HG03066 (cell line): ENCODE measurements around the gene LUZP2.

Experiments
- ATAC-seq: cut with Tn5 transposase; IDR thresholded peaks from one replicate; pipeline ENCODE4 v1.9.1; 2021; ENCODE audit warnings: low read depth; ENCODE audit not compliant: unreplicated experiment

The LUZP2 gene

DNA sequence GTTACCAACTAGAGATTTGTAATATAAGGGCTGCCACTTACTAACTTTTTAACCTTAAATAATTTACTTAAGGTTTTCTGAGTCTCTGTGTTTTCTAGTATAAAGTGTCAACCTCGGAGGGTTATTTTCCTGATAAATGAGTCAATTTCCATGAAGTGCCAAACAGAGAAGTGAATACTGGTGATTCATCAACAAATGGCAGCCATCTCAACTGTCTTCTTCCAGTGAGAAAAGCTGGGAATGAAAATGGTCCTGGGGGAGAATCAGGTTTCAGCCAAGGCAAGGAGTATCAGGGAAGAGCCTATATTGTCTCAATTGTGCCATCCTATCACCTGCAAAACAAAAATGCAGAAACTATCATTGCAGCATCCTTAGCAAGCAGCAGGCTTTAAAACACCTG, 129.1 kb downstream of the LUZP2 start:
- ATAC-seq, result no peak

DNA sequence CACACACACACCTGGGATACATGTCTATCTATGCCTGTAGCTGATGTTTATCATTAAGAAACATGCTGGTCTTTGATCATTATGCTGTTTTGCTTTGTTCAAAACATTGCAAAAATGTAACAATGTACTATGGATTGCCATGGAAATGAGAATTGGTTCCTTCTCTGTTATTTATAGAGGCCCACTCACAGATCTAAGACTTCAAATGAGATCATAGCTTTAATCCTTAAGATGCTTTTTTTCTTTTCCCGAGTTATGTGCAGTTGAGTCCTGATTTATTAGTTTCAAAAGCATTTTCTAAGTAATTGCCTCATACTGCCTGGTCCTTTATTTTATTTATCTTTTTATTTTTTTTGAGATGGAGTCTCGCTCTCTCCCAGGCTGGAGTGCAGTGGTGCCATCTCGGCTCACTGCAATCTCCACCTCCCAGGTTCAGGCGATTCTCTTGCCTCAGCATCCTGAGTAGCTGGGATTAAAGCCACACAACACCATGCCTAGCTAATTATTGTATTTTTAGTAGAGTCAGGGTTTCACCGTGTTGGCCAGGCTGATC, 131.4 kb downstream of the LUZP2 start:
- no peak for ATAC-seq

DNA sequence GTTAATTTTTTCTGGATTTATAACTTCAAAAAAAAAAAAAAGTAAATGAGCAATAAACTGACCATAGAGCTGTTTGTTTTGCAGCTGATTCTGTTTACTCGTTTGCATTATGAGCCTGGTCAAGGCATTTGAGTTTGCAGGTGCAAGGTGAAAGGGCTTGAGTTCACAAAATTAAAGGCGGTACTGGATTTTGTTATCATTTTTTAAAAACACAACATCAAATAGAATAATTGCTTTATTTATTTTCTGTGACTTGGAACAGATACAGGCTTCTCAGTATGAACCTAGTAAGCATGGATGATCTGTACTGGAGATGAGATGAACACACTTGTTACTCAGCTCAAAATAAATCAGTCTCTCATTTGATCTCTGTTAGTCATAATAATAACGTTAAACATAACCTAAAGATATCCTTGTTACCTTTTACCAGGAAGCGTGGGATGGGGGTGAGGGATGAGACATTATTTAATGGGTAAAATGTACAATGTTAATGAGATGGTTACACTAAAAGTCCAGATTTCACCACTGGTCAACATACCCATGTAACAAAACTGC, 137.8 kb downstream of the LUZP2 start:
- no peak for ATAC-seq

DNA sequence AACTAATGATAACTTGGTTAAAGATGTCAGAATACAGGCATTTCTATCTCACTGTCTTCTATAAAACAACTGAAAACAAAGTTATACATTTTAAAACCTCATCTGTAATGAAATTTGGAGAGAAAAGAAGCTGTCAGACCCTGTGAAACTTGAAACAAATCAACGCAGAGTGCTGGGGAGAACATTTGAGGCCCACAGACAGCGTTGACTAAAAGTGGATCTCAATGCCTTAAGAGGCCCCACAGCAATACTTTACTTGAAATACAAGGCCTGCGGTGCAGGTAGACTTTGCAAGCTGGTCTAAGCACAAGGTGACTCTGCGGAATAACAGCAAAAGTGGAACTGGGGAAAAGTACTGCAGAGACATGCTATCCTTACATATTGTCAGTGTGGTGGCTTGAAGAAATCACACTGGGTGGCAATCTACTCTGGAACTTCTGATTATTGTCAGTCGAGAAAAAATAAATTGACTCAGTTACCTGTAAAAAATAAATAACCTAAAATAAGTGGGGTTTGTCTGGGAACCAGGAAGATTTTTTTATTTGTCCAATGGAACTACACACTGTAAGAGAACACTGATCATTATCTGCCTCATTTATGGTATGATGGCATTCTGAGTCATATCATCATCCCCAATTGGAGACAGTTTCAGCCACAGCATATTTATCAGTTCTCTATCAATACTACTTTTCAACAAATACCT, 138.9 kb downstream of the LUZP2 start:
- no peak for ATAC-seq

DNA sequence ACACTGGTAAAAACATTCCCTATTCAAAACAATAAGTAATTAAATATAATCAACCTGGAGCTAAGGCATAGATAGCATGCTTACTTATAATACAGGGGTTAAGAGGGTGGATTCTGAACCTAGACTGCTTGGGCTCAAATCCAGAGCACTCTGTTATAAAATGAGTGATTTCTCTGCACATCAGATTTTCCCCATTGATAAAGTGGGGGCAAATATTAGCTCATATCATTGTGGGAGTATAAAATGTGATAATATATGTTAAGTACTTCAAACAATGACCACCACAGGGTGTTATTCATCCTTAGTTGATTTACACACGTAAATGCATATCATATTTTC, 139.4 kb downstream of the LUZP2 start:
- ATAC-seq, result no peak

DNA sequence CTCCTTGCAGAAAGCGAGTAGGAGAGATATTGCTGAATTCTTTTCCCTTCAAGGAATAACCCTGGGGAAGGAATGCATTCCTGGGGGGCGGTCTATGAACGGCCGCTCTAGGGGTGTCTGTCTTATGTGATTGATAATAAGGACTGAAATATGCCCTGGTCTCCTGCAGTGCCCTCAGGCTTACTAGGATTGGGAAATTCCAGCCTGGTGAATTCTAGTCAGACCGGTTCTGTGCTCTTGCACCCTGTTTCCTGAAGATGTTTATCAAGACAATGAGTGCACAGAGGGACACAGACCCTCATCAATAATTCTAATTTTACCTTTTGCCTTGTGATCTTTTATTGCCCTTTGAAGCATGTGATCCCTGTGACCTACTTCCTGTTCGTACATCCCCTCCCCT, 140.7 kb downstream of the LUZP2 start:
- no peak for ATAC-seq

DNA sequence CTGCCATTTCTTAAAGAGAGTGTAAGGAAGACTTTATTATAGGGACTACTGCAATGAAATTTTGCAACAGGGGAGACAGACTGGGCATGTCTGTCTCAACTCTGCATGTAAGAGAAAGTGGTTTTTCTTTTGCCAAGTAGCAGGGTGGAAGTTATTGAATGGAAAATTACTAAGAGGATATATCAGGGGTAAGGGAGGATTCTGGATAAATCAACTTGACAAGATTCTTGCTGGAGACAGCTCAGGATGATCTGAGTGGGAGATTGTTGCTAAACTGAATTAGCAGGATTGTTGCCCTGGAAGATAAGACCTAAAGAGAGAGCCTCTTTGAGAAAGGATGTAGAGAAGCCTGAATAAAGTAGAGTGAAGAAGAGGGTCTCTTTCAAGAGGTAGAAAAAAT, 145.8 kb downstream of the LUZP2 start:
- ATAC-seq, result no peak

DNA sequence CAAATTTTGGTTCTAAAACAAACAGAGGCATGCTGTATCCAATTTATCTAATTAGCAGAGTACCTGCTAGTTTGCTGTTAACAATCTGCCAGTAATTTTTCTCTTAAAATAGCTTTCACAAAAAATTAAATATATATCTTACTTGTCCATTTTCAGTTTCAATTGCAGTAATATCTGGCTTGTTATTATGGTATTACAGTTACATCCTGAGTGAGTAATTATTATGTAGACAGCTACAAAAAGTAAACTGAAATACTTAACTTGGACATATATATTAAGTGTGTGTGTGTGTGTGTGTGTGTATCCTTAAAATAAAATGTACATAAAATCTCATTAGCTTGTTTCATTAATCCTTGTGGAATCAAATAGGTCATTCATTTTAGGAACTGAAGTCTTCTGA, 148.7 kb downstream of the LUZP2 start:
- no peak for ATAC-seq

DNA sequence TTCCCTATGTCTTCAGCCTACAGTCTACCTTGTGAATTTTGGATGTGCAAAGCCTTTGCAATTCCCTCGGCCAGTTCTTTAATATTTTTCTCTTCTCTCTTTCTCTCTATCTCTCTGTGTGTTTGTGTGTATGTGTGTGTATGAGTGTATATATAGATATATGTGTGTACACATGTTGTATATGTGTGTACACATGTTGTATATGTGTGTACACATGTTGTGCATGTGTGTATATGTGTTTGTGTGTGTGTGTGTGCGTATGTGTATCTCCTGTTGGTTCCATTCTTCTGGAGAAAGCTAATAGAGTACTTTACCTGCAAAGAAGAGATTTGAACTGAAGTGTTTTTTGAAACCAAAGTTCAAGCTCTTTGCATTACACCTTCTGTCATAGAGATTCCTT, 155.0 kb downstream of the LUZP2 start:
- ATAC-seq, result no peak

DNA sequence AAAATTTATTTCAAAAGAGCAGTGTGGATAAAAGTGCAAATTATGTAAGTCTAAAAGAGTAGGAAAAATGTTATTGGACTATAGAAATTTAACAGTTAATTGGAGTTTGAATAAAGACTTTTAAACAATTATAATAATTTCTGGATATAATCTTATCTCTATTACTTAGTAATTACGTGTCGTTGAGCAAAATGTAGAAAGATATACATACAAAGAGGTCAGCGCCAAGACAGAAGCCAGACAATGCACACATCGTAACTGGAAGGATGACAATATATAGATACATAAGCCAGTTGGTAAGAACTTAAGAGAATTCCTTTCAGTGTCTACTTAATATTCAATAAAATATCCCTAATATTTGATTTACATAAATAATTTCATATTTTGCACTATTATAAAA, 157.0 kb downstream of the LUZP2 start:
- no peak for ATAC-seq

DNA sequence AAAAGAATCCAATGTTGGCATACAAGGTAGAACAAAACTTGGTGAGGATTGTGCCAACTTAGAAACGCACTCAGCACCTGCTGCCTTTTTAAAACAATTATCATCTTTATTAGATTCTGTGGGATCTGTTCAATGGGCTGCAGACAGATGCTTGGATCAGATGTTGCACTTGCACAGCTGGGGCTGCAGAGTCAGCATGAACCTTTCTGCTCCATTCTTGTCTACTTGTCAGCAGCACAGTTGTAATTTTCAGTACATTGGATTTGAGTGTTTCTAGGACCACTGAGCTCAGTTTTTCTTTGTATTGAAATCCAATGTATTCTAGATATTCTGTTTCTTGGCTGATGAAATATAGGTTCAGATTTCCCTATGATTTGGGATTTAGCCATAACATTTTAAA, 164.5 kb downstream of the LUZP2 start:
- no peak for ATAC-seq

DNA sequence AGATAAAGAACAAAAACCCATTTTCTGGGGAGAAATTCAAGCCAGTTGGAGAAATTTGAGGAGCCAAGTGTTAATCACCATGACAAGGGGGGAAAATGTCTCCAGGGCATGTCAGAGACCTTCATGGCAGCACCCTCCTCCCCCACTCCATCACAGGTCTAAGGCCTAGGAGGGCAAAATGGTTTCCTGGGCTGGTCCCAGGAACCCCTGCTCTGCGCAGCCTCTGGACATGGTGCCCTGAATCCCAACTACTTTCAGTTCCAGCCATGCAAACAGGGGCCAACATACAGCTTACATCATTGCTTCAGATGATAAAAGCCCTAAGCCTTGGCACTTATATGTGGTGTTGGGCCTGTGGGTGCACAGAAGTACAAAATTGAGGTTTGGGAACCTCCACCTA, 167.5 kb downstream of the LUZP2 start:
- ATAC-seq, result no peak

DNA sequence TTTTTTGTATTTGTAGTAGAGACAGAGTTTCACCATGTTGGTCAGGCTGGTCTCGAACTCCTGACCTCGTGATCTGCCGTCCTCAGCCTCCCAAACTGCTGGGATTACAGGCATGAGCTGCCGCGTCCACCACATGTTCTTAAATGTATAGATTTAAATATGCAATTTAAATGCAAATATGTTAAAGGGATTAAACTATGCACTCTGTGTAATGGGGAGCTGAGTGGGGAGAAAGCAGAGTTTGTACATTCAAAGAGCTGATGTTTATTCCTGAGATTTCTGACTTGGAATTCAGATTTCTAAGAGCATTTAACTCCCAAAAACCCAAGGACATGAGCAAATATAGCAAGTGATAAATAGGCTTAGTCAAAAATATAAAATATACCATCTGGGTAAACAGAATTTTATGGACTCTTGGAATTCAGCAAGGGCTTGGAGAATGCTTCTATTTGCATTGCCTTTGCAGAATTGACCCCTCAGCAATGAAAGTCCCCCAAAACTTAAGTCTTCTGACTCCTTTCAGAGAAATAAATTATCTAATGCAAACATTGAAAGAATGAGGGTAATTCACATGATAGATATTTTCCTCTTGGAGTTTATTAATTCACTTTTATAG, 170.6 kb downstream of the LUZP2 start:
- ATAC-seq, result no peak

DNA sequence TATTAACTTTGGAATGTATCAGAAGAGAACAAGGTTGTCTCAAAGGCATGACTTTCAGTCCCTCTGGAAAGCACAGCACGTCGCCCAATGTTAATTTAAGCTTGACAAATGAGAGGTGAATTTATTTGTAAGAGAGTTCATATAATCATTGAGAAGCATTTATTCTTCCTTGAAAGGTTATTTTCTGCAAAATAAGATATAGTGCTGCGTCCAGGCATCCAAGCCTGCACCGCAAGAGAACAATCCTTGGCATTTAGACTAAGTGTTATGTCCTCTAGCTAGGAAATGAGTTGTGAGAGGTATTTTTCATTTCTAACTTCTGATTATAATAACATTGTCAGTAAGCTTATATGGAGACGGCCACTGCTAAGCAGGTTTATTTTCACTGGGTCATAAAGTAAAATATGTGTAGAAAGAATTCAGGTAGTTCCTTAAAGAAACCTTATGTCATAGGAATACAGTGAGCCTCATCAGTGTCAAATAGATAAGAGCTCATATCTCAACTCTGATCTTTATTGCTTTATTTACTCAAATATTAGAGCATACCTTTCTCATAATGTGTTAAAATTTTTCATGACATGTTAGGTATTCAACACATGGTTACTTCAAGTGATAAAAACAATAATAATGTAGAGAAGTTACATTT, 182.0 kb downstream of the LUZP2 start:
- ATAC-seq, result no peak

DNA sequence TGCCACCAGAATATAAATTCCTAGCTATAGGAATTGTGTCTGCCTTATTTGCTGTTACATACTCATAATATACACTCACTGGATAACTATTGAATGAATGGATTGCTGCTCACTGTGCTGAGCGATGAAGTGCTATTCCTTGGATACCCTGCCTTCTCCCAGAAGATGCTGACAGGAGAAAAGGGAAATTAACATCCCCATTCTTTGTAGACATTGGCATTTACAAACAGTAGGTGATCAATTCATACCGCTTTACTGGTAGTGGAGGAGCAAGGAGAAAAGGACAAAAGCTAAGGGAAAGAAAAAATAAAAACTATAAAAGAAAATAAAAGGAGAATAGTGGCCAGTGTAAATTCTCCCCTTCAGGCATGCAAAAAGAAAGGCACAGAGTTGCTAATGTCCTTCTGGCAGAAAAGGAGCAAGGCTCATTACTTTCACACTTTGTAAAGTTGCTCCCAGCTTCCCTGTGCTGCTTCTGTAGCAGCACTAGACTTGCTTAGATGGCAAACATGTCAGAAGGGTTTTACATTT, 183.0 kb downstream of the LUZP2 start:
- ATAC-seq, result no peak

DNA sequence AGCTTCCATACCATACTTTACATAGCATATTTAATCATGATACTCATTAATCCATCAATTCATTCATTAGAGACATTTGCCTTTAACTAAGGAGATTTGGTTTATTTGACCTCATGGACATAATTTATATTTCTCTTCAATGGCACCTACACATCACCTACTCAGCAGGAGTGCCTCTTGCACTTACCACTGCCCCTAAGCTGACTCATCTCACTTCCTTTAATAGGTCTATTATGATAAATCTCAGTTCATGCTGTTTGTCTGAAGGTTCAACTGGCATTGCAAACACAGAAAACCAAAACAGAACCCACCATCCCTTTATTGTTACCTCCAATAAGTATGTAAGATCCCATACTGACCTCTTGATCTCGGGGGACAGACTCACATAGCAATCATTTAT, 186.7 kb downstream of the LUZP2 start:
- ATAC-seq, result no peak

DNA sequence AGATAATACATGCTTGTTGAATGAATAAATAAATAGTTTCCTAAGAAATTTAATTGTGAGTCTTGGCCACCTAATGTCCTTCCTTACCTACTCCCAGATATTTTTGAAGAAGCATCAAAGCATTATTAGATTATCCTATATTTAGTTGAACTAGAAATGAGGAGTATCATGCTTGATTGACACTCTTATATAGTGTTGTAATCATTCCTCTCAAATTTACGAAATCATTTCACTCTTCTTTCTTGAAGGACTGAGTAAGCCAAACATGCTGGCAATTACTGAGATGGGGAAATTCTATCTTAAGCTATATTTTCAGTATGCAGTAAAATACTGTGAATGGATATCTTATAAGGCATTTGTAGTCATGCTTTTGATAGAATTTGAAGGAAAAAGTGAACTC, 189.0 kb downstream of the LUZP2 start:
- no peak for ATAC-seq

DNA sequence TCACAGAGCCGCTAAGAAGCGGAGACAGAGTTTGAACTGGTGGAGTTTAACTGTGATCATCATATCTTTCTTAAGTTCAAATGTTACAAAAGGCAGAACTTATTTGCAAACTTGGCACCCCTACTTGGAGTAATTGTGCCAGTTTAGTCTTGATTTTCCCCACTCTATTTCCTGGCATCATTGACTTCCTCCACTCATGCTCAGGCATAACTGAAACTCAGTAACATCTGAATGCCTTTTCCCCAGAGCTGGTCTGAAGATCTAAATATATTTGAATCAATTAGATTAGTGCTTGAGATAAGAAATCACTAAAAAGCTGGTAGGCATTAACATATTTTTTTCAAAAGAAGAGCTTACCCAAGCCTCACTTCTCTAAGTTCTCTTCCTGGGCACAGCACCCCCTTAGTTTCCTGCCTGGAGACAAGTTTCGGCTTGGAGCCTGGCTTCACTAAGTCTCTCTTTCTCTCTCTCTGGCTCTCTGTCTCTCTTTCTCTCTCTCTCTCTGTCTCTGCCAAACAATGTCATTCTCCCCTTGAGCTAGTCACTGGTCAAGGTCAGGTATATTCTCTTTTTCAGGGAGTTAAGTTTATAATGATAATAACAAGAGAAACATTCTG, 190.8 kb downstream of the LUZP2 start:
- no peak for ATAC-seq

DNA sequence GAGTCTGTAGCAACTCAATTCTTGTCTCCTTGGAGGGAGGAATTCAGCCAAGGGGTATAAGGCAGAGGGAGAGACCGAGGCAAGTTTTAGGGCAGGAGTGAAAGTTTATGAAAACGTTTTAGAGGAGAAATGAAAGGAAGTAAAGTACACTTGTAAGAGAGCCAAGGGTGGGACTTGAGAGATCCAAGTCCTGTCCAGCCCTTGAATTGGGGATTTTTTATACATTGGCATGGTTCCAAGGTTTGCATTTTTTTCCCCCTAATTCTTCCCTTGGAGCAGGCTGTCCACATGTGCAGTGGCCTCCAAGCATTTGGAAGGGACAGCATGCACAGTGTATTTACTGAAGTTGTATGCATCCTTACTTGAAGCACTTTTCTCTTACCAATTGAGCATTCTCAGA, 192.1 kb downstream of the LUZP2 start:
- no peak for ATAC-seq

DNA sequence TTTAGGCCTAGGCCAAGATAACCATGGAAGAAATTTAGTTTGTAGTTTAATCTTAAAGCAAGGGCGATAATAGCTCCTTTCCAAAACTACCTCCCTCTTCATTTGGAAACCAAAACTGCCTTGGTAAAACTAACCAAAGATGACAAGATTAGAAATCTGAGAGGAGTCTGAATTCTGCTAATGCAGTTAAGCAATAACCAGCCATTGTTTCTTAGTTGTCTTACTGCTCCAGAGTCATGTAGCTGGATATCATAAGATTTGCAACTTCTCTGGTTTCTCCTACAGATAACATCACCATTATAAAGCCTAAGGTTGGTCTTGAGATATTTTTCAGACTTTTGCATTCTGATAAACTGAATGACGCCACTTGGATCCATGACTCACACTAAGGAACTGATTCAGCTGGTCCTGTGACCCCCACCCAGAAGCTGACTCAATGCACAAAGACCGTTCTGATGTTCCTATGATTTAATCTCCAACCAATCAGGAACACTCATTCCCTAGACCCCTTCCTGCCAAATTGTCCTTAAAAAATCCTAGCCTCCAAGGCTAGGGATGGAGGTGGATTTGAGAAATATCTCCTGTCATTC, 200.8 kb downstream of the LUZP2 start:
- no peak for ATAC-seq

DNA sequence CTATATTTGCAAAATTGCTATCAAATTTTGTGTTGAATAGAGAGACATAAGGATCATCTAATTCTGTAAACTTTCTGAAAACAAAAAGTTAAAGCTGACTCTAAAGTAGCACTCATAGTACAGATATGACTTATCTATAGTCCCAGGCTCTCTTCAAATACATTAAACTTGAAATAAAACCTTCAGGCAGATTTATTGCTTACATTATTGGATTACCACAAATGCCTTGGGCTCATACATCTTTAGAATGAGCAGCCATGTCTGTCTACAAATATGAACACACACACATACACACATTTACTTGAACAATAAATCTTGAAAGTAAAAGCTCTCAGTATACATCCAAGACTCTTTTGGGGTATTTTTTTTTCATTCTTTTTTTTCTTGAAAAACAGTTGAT, 207.9 kb downstream of the LUZP2 start:
- ATAC-seq, result no peak
